GM12878 (cell line): ENCODE data around the gene C3orf22. TPM values are rescaled to one million over a fixed set of nuclear protein-coding genes. Genes with fewer than 3 reads are reported as not detected.

ENCODE experiments used
- ATAC-seq: fragments of 200-7000 bp; cut with Tn5 transposase; 3 replicates; pipeline ENCODE4 v1.9.1; 2020; ENCODE audit warnings: mild to moderate bottlenecking, moderate library complexity
- BruUV-seq: library from RNA; stranded (reverse); fragments of 400-500 nt; replicated peaks from 2 replicates; lab custom pipeline; 2021; lab: Mats Ljungman, UMichigan
- CTCF ChIA-PET: fragments of 300-600 bp; sonication (Branson Sonifier 250); formaldehyde crosslinking; extraction: SDS; loops from one replicate; lab custom pipeline; 2021; ENCODE audit warnings: inconsistent platforms; lab: Yijun Ruan, JAX
- POLR2A ChIA-PET: fragments of 350-600 bp; formaldehyde crosslinking; extraction: SDS; loops from one replicate; lab custom pipeline; 2021; ENCODE audit warnings: inconsistent platforms; lab: Charles Lee
- RAD21 ChIA-PET: fragments of 300-600 bp; sonication (Branson Sonifier 250); formaldehyde crosslinking; loops from one replicate; lab custom pipeline; 2023; ENCODE audit warnings: antibody characterized with exemption; ENCODE audit not compliant: unreplicated experiment; lab: Charles Lee
- SMC1A ChIA-PET: fragments of 300-600 bp; sonication (Branson Sonifier 250); formaldehyde crosslinking; loops from one replicate; lab custom pipeline; 2023; ENCODE audit not compliant: unreplicated experiment, uncharacterized antibody; lab: Charles Lee
- DNase-seq: peaks from one replicate; pipeline ENCODE4 v3.0.0-alpha.2; 2011; ENCODE audit warnings: low read depth, low spot score
- FAIRE-seq: peaks from 3 replicates; lab custom pipeline; 2011; peaks lifted over from hg19 to GRCh38; lab: Jason Lieb, UNC
- H2AFZ ChIP-seq: 2 replicates; pipeline ENCODE4 v1.6.0; 2011; ENCODE audit warnings: low read depth, low read length, control low read depth; ENCODE audit not compliant: control insufficient read depth
- H3K27ac ChIP-seq: 2 replicates; pipeline ENCODE4 v1.5.1; 2011; ENCODE audit warnings: control low read depth; ENCODE audit not compliant: control insufficient read depth, insufficient read depth
- H3K27me3 ChIP-seq, 2 experiments: replicated peaks in 1 of 2; 2 replicates each; pipeline versions ENCODE4 v1.6.0 to v1.6.1; 2011; ENCODE audit warnings: low read length in 1 of 2; ENCODE audit not compliant: control insufficient read depth in 2 of 2, insufficient read depth in 2 of 2
- H3K36me3 ChIP-seq, 2 experiments: 2 replicates each; pipeline ENCODE4 v1.5.1; 2011; ENCODE audit warnings: low read length in 1 of 2; ENCODE audit not compliant: control insufficient read depth in 2 of 2, insufficient read depth in 2 of 2
- H3K4me1 ChIP-seq: 2 replicates; pipeline ENCODE4 v1.6.1; 2011; ENCODE audit warnings: mild to moderate bottlenecking, low read length, moderate library complexity, mixed read lengths; ENCODE audit not compliant: control insufficient read depth, insufficient read depth
- H3K4me2 ChIP-seq: 2 replicates; pipeline ENCODE4 v1.6.0; 2011; ENCODE audit warnings: control low read depth; ENCODE audit not compliant: control insufficient read depth, insufficient read depth
- H3K4me3 ChIP-seq: fragments of 200-600 bp; sonication (generic); 2 replicates; pipeline ENCODE4 v1.5.1; 2016
- H3K79me2 ChIP-seq: 2 replicates; pipeline ENCODE4 v1.6.0; 2011; ENCODE audit warnings: low read length; ENCODE audit not compliant: control insufficient read depth, insufficient read depth
- H3K9ac ChIP-seq: 2 replicates; pipeline ENCODE4 v1.8.0; 2011; ENCODE audit warnings: low read length, control low read depth, mixed read lengths; ENCODE audit not compliant: control insufficient read depth, insufficient read depth
- H3K9me3 ChIP-seq: replicated peaks from 3 replicates; pipeline ENCODE4 v1.5.1; 2011; ENCODE audit warnings: mild to moderate bottlenecking, low read length; ENCODE audit not compliant: control insufficient read depth, insufficient read depth
- H4K20me1 ChIP-seq: 2 replicates; pipeline ENCODE4 v1.6.0; 2011; ENCODE audit not compliant: control insufficient read depth, insufficient read depth
- BCL3 ChIP-seq: IDR thresholded peaks from 2 replicates; pipeline ENCODE4 v1.6.1; 2011; ENCODE audit warnings: borderline replicate concordance, low read depth, mild to moderate bottlenecking, moderate library complexity, low read length; ENCODE audit not compliant: insufficient read depth, poor library complexity, severe bottlenecking
- BRCA1 ChIP-seq: IDR thresholded peaks from 2 replicates; pipeline ENCODE4 v1.6.1; 2011; ENCODE audit warnings: low read depth, low read length, improper control_type of control experiment
- CBX5 ChIP-seq: sonication (generic); IDR thresholded peaks from 2 replicates; pipeline ENCODE4 v1.6.1; 2016; ENCODE audit warnings: low read depth, moderate library complexity, mild to moderate bottlenecking, inconsistent platforms
- EED ChIP-seq: sonication (generic); IDR thresholded peaks from 2 replicates; pipeline ENCODE4 v1.6.1; 2016; ENCODE audit warnings: antibody characterized with exemption, low read depth
- EP300 ChIP-seq, 2 experiments: fragments of 150-350 bp in 1 of 2; IDR thresholded peaks; 2 replicates each; pipeline ENCODE4 v1.6.1; 2011 to 2012; ENCODE audit warnings: low read depth in 2 of 2, low read length in 2 of 2, borderline replicate concordance in 1 of 2, improper control_type of control experiment in 1 of 2, inconsistent platforms in 1 of 2; ENCODE audit not compliant: control insufficient read depth in 1 of 2
- FOXK2 ChIP-seq: fragments of 450-650 bp; IDR thresholded peaks from 2 replicates; pipeline ENCODE4 v1.6.1; 2017; ENCODE audit warnings: mild to moderate bottlenecking, moderate library complexity
- IRF3 ChIP-seq: fragments of 450-650 bp; IDR thresholded peaks from 2 replicates; pipeline ENCODE4 v1.6.1; 2014; ENCODE audit warnings: mild to moderate bottlenecking
- NFYA ChIP-seq: IDR thresholded peaks from 2 replicates; pipeline ENCODE4 v1.6.1; 2011; ENCODE audit warnings: low read depth, mild to moderate bottlenecking, low read length, improper control_type of control experiment, borderline replicate concordance
- NKRF ChIP-seq: fragments of 450-650 bp; conservative IDR thresholded peaks from 2 replicates; pipeline ENCODE4 v1.6.1; 2017; ENCODE audit warnings: mild to moderate bottlenecking, moderate library complexity
- SIN3A ChIP-seq: IDR thresholded peaks from 2 replicates; pipeline ENCODE4 v1.6.1; 2012; ENCODE audit warnings: low read depth, low read length, improper control_type of control experiment
- SMARCA5 ChIP-seq: fragments of 450-650 bp; IDR thresholded peaks from 2 replicates; pipeline ENCODE4 v1.6.1; 2017; ENCODE audit warnings: mild to moderate bottlenecking
- YY1 ChIP-seq: IDR thresholded peaks from 2 replicates; pipeline ENCODE4 v1.6.1; 2011; ENCODE audit warnings: low read depth, mild to moderate bottlenecking, low read length
- ZNF24 ChIP-seq: fragments of 450-650 bp; IDR thresholded peaks from 2 replicates; pipeline ENCODE4 v1.6.1; 2017; ENCODE audit warnings: antibody characterized with exemption, mild to moderate bottlenecking
- ZNF274 ChIP-seq: IDR thresholded peaks from one replicate; pipeline ENCODE4 v1.8.0; 2011; ENCODE audit not compliant: insufficient read length, insufficient read depth
- ZSCAN29 ChIP-seq: fragments of 450-650 bp; IDR thresholded peaks from 2 replicates; pipeline ENCODE4 v1.6.1; 2017; ENCODE audit warnings: mild to moderate bottlenecking, moderate library complexity
- WGBS: methylation state at CpG from one replicate; pipeline ENCODE4 v1.1.6; 2016; ENCODE audit warnings: low lambda C conversion rate; ENCODE audit not compliant: insufficient replicate concordance, insufficient coverage; ENCODE audit errors: missing lambda C conversion rate; 5-methylcytosine and 5-hydroxymethylcytosine counted together
- in situ Hi-C: fragments of 300-500 bp; cut with MboI; formaldehyde crosslinking; loops from 9 replicates; pipeline ENCODE4 v1.14.3; 2018; ENCODE audit warnings: mixed read lengths
- intact Hi-C: fragments of 100-400 bp; cut with micrococcal nuclease; formaldehyde crosslinking; loops from one replicate; pipeline ENCODE4 v1.14.2; 2022; ENCODE audit not compliant: unreplicated experiment
- polyA plus RNA-seq, 11 experiments: library from polyadenylated mRNA; depleted of rRNA in 4 of 11; unstranded in 6 of 11; stranded (reverse) in 5 of 11; fragments of >200 nt; fragmentation: Nextera tagmentation in 4 of 11; fragmentation: Illumina TruSeq in 1 of 11; extraction: Ambion mirVana in 4 of 11; extraction: Trizol in 1 of 11; gene quantifications; 1 replicate in 1 of 11; 2 replicates in 10 of 11; pipeline versions ENCODE4 v1.2.1 to v1.2.3, GENCODE V29; 2011 to 2016; ENCODE audit warnings: inconsistent platforms in 2 of 11, missing spikeins in 2 of 11, low read depth in 1 of 11
- total RNA-seq, 4 experiments: library from RNA; depleted of rRNA in 3 of 4; stranded (reverse); fragments of >200 nt in 3 of 4; fragmentation: Illumina TruSeq in 1 of 4; extraction: Trizol in 1 of 4; gene quantifications; 2 replicates each; pipeline versions ENCODE4 v1.2.1 to v1.2.3, GENCODE V29; 2013 to 2021

The C3orf22 gene
- total and polyA plus RNA-seq, 10 of the 15 experiments (the other 5 are each of a cell fraction or from before 2014, with no cell fraction given) = not detected

- TF ChIP-seq SMARCA5 (no peak), BRCA1 (no peak), CBX5 (no peak), SIN3A (no peak), EP300 (IDR thresholded peaks at IDR 0.05; ENCODE audit: borderline replicate concordance in 1 of 2, control insufficient read depth in 1 of 2, low read depth in 2 of 2, low read length in 2 of 2) (no peak), NFYA (no peak)
Measured at GRCh38 chr3:126510308-126510910, 48.3 kb downstream of the C3orf22 start (continued).

GRCh38 chr3:126509597-126510307 lies 49.0 kb downstream of the C3orf22 start:
- RAD21 ChIA-PET = no interaction called here
- SMC1A ChIA-PET = no interaction called here
- POLR2A ChIA-PET = no interaction called here
- H3K4me1 ChIP-seq = no peaks in the 10 kb centered on the region
- CTCF ChIA-PET = no interaction called here
- no peaks in the 10 kb centered on the region for H3K79me2 ChIP-seq
- intact Hi-C loops = no loop called here
- no peak overlapping the region for H3K27ac ChIP-seq
- in situ Hi-C loops = no loop called here
- H3K9me3 ChIP-seq = no peaks in the 10 kb centered on the region
- ATAC-seq (no peak), DNase-seq (no peak), FAIRE-seq (no peak)
- H3K9ac ChIP-seq = no peak overlapping the region
- WGBS = 32% methylated on average over 18 of the region's 18 CpGs
- no peaks in the 10 kb centered on the region for H3K36me3 ChIP-seq
- H2AFZ ChIP-seq = no peak overlapping the region
- no peaks in the 10 kb centered on the region; a peak in 1 of 4 replicates for H3K27me3 ChIP-seq
- no TSS peak for BruUV-seq
- H3K4me2 ChIP-seq = no peak overlapping the region
- H3K4me3 ChIP-seq = no peak overlapping the region
- no peaks in the 10 kb centered on the region; the same call in 1 of the 2 replicates for H4K20me1 ChIP-seq
- TF ChIP-seq ZSCAN29 (no peak), NKRF (no peak), EED (no peak), ZNF24 (no peak), YY1 (no peak), ZNF274 (no peak), BCL3 (no peak), FOXK2 (no peak), IRF3 (no peak)
